CD4-positive, CD25-positive, alpha-beta regulatory T cell (primary cell): ENCODE measurements around the gene POLRMT. TPM values are rescaled to one million over a fixed set of nuclear protein-coding genes. Genes with fewer than 3 reads are reported as not detected.
"Not testable (repeated sequence)": the region's sequence is repeated elsewhere in the genome, so short reads cannot be mapped to it uniquely, and the experiment has no call there.

Experiments
- ATAC-seq, 2 donors: fragments of 150-1000 bp; cut with Tn5 transposase; one replicate each; pipeline ENCODE4 v1.10.0; 2021; ENCODE audit warnings: low read depth in 2 of 2, moderate number of reproducible peaks in 2 of 2, moderate library complexity in 1 of 2
- DNase-seq, 3 donors: peaks; one replicate each; pipeline versions ENCODE4 v3.0.0 to v3.0.0-alpha.2; 2012 to 2022; ENCODE audit warnings: mixed read lengths in 1 of 3
- H3K27ac ChIP-seq: one replicate; pipeline ENCODE4 v1.7.0; 2013; ENCODE audit warnings: mild to moderate bottlenecking, low read length; ENCODE audit not compliant: insufficient read depth, poor library complexity, severe bottlenecking
- H3K27me3 ChIP-seq: one replicate; pipeline ENCODE4 v1.7.0; 2013; ENCODE audit warnings: low read length; ENCODE audit not compliant: control insufficient read depth, insufficient read depth
- H3K36me3 ChIP-seq: one replicate; pipeline ENCODE4 v1.7.0; 2013; ENCODE audit warnings: mild to moderate bottlenecking, low read length, moderate library complexity; ENCODE audit not compliant: control insufficient read depth, insufficient read depth
- H3K4me1 ChIP-seq: 2 replicates; pipeline ENCODE4 v1.7.0; 2013; ENCODE audit warnings: mild to moderate bottlenecking, low read length; ENCODE audit not compliant: insufficient read depth, control insufficient read depth, poor library complexity, severe bottlenecking
- H3K4me3 ChIP-seq: one replicate; pipeline ENCODE4 v1.7.0; 2013; ENCODE audit warnings: low read depth, mild to moderate bottlenecking, low read length, moderate library complexity
- H3K9me3 ChIP-seq, 2 experiments: 1 replicate in 1 of 2; 2 replicates in 1 of 2; pipeline ENCODE4 v1.7.0; 2013; ENCODE audit warnings: low read length in 2 of 2, mild to moderate bottlenecking in 1 of 2, moderate library complexity in 1 of 2; ENCODE audit not compliant: control insufficient read depth in 2 of 2
- H3K27ac Mint-ChIP-seq, 3 donors: one replicate each; pipeline ENCODE4 v1.8.0; 2020 to 2022; ENCODE audit warnings: mild to moderate bottlenecking in 3 of 3, mixed read lengths in 3 of 3, moderate library complexity in 2 of 3
- H3K27me3 Mint-ChIP-seq: one replicate; pipeline ENCODE4 v1.8.0; 2022; ENCODE audit warnings: mild to moderate bottlenecking, mixed read lengths
- H3K36me3 Mint-ChIP-seq: one replicate; pipeline ENCODE4 v1.8.0; 2020; ENCODE audit warnings: mixed read lengths
- H3K4me1 Mint-ChIP-seq, 4 donors: one replicate each; pipeline ENCODE4 v1.8.0; 2020 to 2022; ENCODE audit warnings: mixed read lengths in 4 of 4, mild to moderate bottlenecking in 1 of 4
- H3K4me3 Mint-ChIP-seq, 4 donors: one replicate each; pipeline ENCODE4 v1.8.0; 2020 to 2022; ENCODE audit warnings: mild to moderate bottlenecking in 4 of 4, mixed read lengths in 4 of 4, moderate library complexity in 3 of 4
- H3K9me3 Mint-ChIP-seq, 7 donors: one replicate each; pipeline ENCODE4 v1.8.0; 2020 to 2022; ENCODE audit warnings: mixed read lengths in 7 of 7, mild to moderate bottlenecking in 3 of 7, moderate library complexity in 2 of 7
- polyA plus RNA-seq, 4 donors: library from polyadenylated mRNA; unstranded; fragments of 300-500 nt; fragmentation: Illumina TruSeq; gene quantifications; one replicate each; pipeline ENCODE4 v1.2.3, GENCODE V29; 2021
- total RNA-seq: library from RNA; stranded (reverse); gene quantifications from one replicate; pipeline ENCODE4 v1.2.3, GENCODE V29; 2022

The POLRMT gene
- total and polyA plus RNA-seq, 5 donors from 2014 or later = 25.4 to 62.9 (median 35.8) TPM

DNA sequence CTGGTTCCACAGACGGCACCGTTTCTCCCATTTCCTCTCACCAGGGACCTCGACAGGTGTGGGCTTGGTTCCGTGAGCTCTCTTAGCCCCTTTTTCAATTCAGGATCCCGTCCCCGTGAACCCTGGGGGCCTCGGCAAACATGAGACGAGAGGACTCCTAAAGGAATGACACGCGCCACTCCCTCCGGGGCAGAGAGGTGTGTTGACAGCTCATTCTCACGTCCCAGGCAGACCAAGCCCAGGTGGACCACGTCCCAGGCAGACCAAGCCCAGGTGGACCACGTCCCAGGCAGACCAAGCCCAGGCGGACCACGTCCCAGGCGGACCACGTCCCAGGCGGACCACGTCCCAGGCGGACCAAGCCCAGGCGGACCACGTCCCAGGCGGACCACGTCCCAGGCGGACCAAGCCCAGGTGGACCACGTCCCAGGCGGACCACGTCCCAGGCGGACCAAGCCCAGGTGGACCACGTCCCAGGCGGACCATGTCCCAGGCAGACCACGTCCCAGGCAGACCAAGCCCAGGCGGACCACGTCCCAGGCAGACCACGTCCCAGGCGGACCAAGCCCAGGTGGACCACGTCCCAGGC lies 33.7 kb upstream of the POLRMT start:
- H3K9me3 Mint-ChIP-seq, H3K27ac Mint-ChIP-seq, H3K27ac ChIP-seq, H3K9me3 ChIP-seq, ATAC-seq, H3K4me3 ChIP-seq, H3K36me3 Mint-ChIP-seq, H3K36me3 ChIP-seq, DNase-seq, H3K27me3 ChIP-seq: not testable (repeated sequence)
- peaks cover 14% of the 10 kb centered on the region for H3K4me1 ChIP-seq
- Mint-ChIP-seq H3K27me3 (peaks cover 17% of the 10 kb centered on the region), H3K4me3 (peak overlapping the region in 2 of 4 donors; percentile 43 to 77), H3K4me1 (peaks cover 0 to 18% (median 6%) of the 10 kb centered on the region in 4 donors)

DNA sequence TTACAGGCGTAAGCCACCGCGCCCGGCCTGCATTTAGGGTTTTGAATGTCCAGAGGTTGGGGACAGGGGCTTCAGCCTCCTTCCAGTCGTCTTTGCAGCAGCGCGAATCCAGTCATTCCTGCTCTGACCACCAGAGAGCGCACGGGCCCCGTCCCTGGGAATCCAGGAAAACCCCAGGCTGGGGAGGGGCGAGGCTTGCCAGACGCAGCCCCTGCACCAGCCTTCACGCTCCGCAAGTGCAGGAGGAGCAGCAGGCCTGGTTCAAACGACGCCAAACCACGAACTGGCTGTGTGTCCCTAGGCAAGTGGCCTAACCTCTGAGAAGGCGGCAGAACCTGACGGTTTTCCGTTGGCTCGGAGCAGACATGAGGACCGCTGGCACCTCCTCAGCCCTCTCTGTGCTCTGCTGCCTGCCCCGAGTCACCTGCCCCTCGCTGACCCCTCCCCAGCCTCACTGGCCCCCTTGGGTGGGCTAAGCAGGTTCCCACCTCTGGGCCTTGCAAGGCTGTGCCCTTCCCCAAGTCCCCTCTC lies 31.6 kb upstream of the POLRMT start:
- peak; percentile 69 to 73 (median 72) for DNase-seq
- peak overlapping the region; percentile 23 to 82 (median 62) for H3K27ac Mint-ChIP-seq
- H3K4me1 ChIP-seq = peaks cover 35% of the 10 kb centered on the region
- H3K4me1 Mint-ChIP-seq = peaks cover 0 to 30% (median 12%) of the 10 kb centered on the region in 4 donors
- no peaks in the 10 kb centered on the region for H3K27me3 ChIP-seq
- no peaks in the 10 kb centered on the region for H3K9me3 ChIP-seq
- no peak overlapping the region for H3K4me3 ChIP-seq
- peak overlapping the region; percentile 81 to 96 (median 86) for H3K4me3 Mint-ChIP-seq
- no peaks in the 10 kb centered on the region for H3K36me3 Mint-ChIP-seq
- no peaks in the 10 kb centered on the region for H3K36me3 ChIP-seq
- H3K9me3 Mint-ChIP-seq = peaks cover 0 to 3% (median 0%) of the 10 kb centered on the region in 7 donors
- H3K27me3 Mint-ChIP-seq = peaks cover 30% of the 10 kb centered on the region
- ATAC-seq = no peak
- H3K27ac ChIP-seq = no peak overlapping the region

DNA sequence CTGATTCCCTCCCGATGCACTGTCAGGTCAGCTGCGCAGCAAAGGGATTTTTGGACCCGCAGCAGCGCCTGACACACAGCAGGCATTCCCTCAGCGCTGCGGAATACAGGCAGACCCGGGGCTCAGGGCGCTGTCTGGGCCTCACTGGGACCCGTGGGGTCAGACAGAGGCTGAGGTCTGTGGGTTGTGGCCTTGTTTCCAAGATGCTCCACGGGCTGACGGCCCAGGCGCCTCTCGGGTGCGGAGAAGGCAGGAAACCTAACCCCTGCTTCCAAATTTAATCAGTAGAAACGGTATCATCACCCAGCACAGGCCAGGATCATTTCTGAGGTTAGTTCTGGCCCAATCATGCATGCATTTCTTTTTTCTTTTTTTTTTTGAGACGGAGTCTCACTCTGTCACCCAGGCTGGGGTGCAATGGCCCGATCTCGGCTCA lies 30.4 kb upstream of the POLRMT start:
- peaks cover 0 to 1% (median 0%) of the 10 kb centered on the region in 7 donors for H3K9me3 Mint-ChIP-seq
- peaks cover 4% of the 10 kb centered on the region for H3K36me3 ChIP-seq
- H3K4me3 Mint-ChIP-seq = peak overlapping the region; percentile 81 to 96 (median 86)
- H3K27ac Mint-ChIP-seq = peak overlapping the region; percentile 63 to 94 (median 73)
- H3K9me3 ChIP-seq = no peaks in the 10 kb centered on the region
- H3K4me3 ChIP-seq = no peak overlapping the region
- H3K4me1 Mint-ChIP-seq = peaks cover 0 to 41% (median 14%) of the 10 kb centered on the region in 4 donors
- H3K27ac ChIP-seq = peak overlapping the region; percentile 86
- no peaks in the 10 kb centered on the region for H3K36me3 Mint-ChIP-seq
- ATAC-seq = no peak
- H3K27me3 ChIP-seq = no peaks in the 10 kb centered on the region
- no peak for DNase-seq
- H3K27me3 Mint-ChIP-seq = peaks cover 25% of the 10 kb centered on the region
- peaks cover 47% of the 10 kb centered on the region for H3K4me1 ChIP-seq

DNA sequence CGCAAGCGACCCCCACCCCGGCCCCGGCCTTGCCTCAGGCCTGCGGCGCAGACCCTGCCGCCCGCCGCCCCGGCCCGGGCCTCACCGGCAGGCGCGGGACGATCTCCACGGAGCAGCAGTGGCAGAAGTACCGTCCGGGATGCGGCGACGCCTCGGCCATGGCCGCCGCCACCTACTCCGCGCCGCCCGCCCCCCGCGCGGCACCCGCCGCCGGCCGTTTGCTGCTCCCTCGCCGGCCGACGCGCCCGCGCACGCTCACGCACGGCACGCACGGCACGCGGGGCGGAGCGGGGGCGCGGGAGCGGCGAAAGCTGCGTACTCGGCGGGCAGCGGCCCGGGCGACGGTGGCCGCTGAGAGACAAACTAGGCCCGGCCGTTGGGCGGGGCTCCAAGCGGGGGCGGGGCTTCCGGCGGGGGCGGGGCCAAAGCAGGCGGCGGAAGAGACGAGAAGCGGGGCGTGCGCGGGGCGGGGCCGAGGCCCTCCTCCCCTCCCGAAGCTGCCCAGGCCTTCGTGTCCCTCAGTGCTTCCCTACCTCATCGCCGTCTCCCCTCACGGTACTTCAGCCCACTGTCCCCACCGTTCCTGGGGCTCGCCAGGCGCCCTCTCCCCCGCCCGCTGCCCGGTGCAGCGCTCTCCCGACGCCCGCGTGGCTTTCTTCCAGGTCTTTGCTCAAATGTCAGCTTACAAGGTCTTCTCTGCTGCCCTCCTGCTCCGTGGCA lies 29.8 kb upstream of the POLRMT start, which contains the start of gene RNF126:
Gene RNF126 (minus strand): TSS at position 253 of the 720 bp plus-strand sequence. CDS start 93 bp downstream, at position 160.
- Mint-ChIP-seq H3K27ac (peak within 1 kb of the TSS; percentile 63 to 98 (median 98)), H3K27me3 (peaks cover 25% of the 10 kb centered on the region), H3K9me3 (peaks cover 0 to 1% (median 0%) of the 10 kb centered on the region in 7 donors), H3K4me3 (peak within 1 kb of the TSS; percentile 96 to 99 (median 98)), H3K4me1 (peaks cover 0 to 45% (median 14%) of the 10 kb centered on the region in 4 donors), H3K36me3 (no peaks in the 10 kb centered on the region)
- Histone ChIP-seq H3K27ac (peak within 1 kb of the TSS; percentile 92), H3K27me3 (no peaks in the 10 kb centered on the region), H3K9me3 (no peaks in the 10 kb centered on the region), H3K4me1 (peaks cover 53% of the 10 kb centered on the region), H3K4me3 (peak within 1 kb of the TSS; percentile 78), H3K36me3 (peaks cover 4% of the 10 kb centered on the region)
- DNase-seq (peak; percentile 87 to 93 (median 90)), ATAC-seq (peak; percentile 54 to 63)

DNA sequence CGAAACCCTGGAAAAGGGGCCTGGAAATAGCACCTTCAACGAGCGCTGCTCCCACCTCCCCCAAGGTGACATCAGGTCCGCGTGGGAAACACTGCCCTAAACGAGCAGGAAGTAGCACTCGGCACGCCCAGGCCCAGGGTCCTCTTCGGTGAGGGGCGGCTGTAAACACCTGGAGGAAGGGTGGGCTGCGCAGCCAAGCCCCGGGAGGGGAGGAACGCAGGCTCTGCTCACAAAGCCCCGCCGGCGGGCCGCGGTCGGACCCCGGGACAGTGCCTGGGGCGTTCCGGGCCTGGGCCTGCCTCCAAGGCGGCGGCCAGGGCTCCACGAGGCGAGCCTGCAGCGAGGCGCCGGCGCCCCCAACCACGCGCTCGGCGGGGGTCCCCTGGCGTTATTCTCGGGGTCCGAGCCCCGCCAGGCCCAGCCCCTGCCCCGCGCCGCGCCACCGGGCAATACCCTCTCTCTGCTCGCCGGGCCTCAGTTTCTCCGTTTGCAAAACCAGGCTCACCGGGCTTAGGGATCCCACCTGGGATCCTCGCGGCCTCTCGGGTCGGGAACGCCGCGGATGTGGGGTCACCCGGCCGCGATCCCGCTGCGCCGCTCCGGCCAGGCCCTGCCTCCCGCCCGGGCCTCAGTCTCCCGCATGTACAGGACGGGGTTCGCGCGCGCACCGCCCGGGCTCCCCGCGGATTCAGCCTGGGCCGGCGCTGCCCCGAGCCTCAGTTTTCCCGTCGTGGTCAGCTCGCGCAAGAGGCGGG lies 29.0 kb upstream of the POLRMT start:
- no peaks in the 10 kb centered on the region for H3K9me3 ChIP-seq
- peaks cover 25% of the 10 kb centered on the region for H3K27me3 Mint-ChIP-seq
- no peaks in the 10 kb centered on the region for H3K9me3 Mint-ChIP-seq
- H3K4me3 Mint-ChIP-seq = peak overlapping the region; percentile 95 to 99 (median 98)
- H3K27me3 ChIP-seq = no peaks in the 10 kb centered on the region
- peaks cover 60% of the 10 kb centered on the region for H3K4me1 ChIP-seq
- H3K4me3 ChIP-seq = peak overlapping the region; percentile 78
- H3K27ac ChIP-seq = peak overlapping the region; percentile 92
- ATAC-seq (peak; percentile 20 to 25), DNase-seq (peak; percentile 67 to 82 (median 74))
- H3K27ac Mint-ChIP-seq = peak overlapping the region; percentile 38 to 98 (median 98)
- no peaks in the 10 kb centered on the region for H3K36me3 Mint-ChIP-seq
- peaks cover 4% of the 10 kb centered on the region for H3K36me3 ChIP-seq
- peaks cover 0 to 50% (median 14%) of the 10 kb centered on the region in 4 donors for H3K4me1 Mint-ChIP-seq

DNA sequence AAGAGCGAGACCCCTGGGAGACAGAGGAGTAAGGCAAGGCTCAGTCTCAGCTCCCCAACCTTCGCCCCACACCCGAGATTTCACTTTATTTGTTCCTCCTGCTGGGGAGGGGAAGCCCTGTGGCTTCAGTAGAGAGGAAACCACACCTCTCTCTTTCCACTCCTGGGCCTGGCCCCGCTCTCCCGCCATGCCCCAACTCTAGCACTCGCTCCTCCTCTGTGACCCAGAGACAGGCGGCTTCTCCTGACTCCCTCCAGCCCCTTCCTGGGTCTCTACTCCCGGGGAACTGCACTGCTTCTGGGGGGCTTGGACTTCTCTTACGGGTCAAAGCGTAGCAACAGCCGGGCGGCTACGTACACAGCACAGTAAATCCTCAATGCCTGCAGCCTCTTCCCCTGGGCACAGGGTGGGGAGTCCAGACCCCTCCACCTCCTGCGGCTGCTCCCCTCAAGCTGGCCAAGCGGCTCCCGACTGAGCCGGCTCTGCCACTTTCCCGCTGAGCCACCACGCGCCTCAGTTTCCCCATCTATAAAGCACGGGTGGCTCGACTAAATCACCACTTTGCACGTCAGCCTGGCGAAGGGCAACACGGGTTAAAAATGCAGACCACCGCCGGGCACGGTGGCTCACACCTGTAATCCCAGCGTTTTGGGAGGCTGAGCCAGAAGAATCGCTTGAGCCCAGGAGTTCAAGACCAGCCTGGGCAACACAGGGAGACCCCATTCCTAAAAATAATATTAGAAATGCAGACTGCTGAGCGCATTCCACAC lies 28.3 kb upstream of the POLRMT start:
- ATAC-seq (peak; percentile 36 to 42), DNase-seq (peak; percentile 58 to 85 (median 77))
- peak overlapping the region; percentile 95 to 98 (median 98) for H3K27ac Mint-ChIP-seq
- no peaks in the 10 kb centered on the region for H3K27me3 ChIP-seq
- peak overlapping the region; percentile 92 for H3K27ac ChIP-seq
- H3K36me3 Mint-ChIP-seq = no peaks in the 10 kb centered on the region
- peaks cover 0 to 56% (median 14%) of the 10 kb centered on the region in 4 donors for H3K4me1 Mint-ChIP-seq
- H3K9me3 Mint-ChIP-seq = no peaks in the 10 kb centered on the region
- H3K36me3 ChIP-seq = peaks cover 4% of the 10 kb centered on the region
- peak overlapping the region; percentile 95 to 99 (median 98) for H3K4me3 Mint-ChIP-seq
- H3K4me3 ChIP-seq = peak overlapping the region; percentile 78
- H3K27me3 Mint-ChIP-seq = peaks cover 25% of the 10 kb centered on the region
- peaks cover 68% of the 10 kb centered on the region for H3K4me1 ChIP-seq
- no peaks in the 10 kb centered on the region for H3K9me3 ChIP-seq
